Trophoblast cell (in vitro differentiated cells and primary cell): Measurements from ENCODE around the gene DIAPH2.

Experiments used
- DNase-seq, 2 donors: peaks; one replicate each; pipeline ENCODE4 v3.0.0-alpha.2; 2016
- H2AFZ ChIP-seq: 2 replicates; pipeline ENCODE4 v1.6.1; 2013; ENCODE audit warnings: low read length, moderate library complexity, mild to moderate bottlenecking; ENCODE audit not compliant: insufficient read depth, poor library complexity
- H2AK5ac ChIP-seq: 2 replicates; pipeline ENCODE4 v1.6.1; 2013; ENCODE audit warnings: mild to moderate bottlenecking, low read length
- H2BK120ac ChIP-seq: 2 replicates; pipeline ENCODE4 v1.6.1; 2013; ENCODE audit warnings: low read length, mild to moderate bottlenecking, moderate library complexity; ENCODE audit not compliant: insufficient read depth, poor library complexity
- H2BK12ac ChIP-seq: 2 replicates; pipeline ENCODE4 v1.6.1; 2013; ENCODE audit warnings: mild to moderate bottlenecking, low read length, moderate library complexity
- H2BK5ac ChIP-seq: 2 replicates; pipeline ENCODE4 v1.6.1; 2013; ENCODE audit warnings: low read length, low read depth, moderate library complexity, mild to moderate bottlenecking; ENCODE audit not compliant: poor library complexity
- H3K14ac ChIP-seq: 2 replicates; pipeline ENCODE4 v1.6.1; 2013; ENCODE audit warnings: mild to moderate bottlenecking, low read length
- H3K18ac ChIP-seq: 2 replicates; pipeline ENCODE4 v1.6.1; 2013; ENCODE audit warnings: mild to moderate bottlenecking, low read length
- H3K23ac ChIP-seq: 2 replicates; pipeline ENCODE4 v1.6.1; 2013; ENCODE audit warnings: low read length
- H3K27ac ChIP-seq: 2 replicates; pipeline ENCODE4 v1.5.1; 2013; ENCODE audit warnings: low read depth, mild to moderate bottlenecking, inconsistent platforms, low read length, moderate library complexity
- H3K27me3 ChIP-seq: 2 replicates; pipeline ENCODE4 v1.6.1; 2013; ENCODE audit warnings: inconsistent platforms, mild to moderate bottlenecking, low read length, moderate library complexity; ENCODE audit not compliant: insufficient read depth
- H3K36me3 ChIP-seq, 2 experiments: 1 replicate in 1 of 2; 2 replicates in 1 of 2; pipeline ENCODE4 v1.6.1; 2013; ENCODE audit warnings: low read length in 2 of 2, mild to moderate bottlenecking in 2 of 2, moderate library complexity in 1 of 2; ENCODE audit not compliant: insufficient read depth in 2 of 2, control insufficient read depth in 1 of 2
- H3K4ac ChIP-seq: 2 replicates; pipeline ENCODE4 v1.6.1; 2013; ENCODE audit warnings: low read depth, mild to moderate bottlenecking, low read length, moderate library complexity
- H3K4me1 ChIP-seq, 2 experiments: 1 replicate in 1 of 2; 2 replicates in 1 of 2; pipeline ENCODE4 v1.6.1; 2013; ENCODE audit warnings: low read length in 2 of 2, mild to moderate bottlenecking in 2 of 2, moderate library complexity in 1 of 2; ENCODE audit not compliant: insufficient read depth in 2 of 2, control insufficient read depth in 1 of 2
- H3K4me2 ChIP-seq: 2 replicates; pipeline ENCODE4 v1.6.1; 2013; ENCODE audit warnings: inconsistent platforms, mild to moderate bottlenecking, low read length, moderate library complexity
- H3K4me3 ChIP-seq: 2 replicates; pipeline ENCODE4 v1.5.1; 2013; ENCODE audit warnings: mild to moderate bottlenecking, low read depth, low read length, inconsistent platforms
- H3K79me1 ChIP-seq: one replicate; pipeline ENCODE4 v1.6.1; 2013; ENCODE audit warnings: low read length
- H3K79me2 ChIP-seq: 2 replicates; pipeline ENCODE4 v1.6.1; 2013; ENCODE audit warnings: low read length, mild to moderate bottlenecking; ENCODE audit not compliant: control insufficient read depth, insufficient read depth, poor library complexity
- H3K9ac ChIP-seq: 2 replicates; pipeline ENCODE4 v1.6.1; 2013; ENCODE audit warnings: mild to moderate bottlenecking, low read length
- H3K9me3 ChIP-seq: 2 replicates; pipeline ENCODE4 v1.6.1; 2013; ENCODE audit warnings: low read depth, mild to moderate bottlenecking, control low read depth, inconsistent platforms, low read length; ENCODE audit not compliant: insufficient read depth
- H4K12ac ChIP-seq: 2 replicates; pipeline ENCODE4 v1.6.1; 2013; ENCODE audit warnings: low read depth, mild to moderate bottlenecking, low read length, moderate library complexity
- H4K8ac ChIP-seq: 2 replicates; pipeline ENCODE4 v1.6.1; 2013; ENCODE audit warnings: low read depth, mild to moderate bottlenecking, low read length, moderate library complexity
- H4K91ac ChIP-seq: one replicate; pipeline ENCODE4 v1.6.1; 2013; ENCODE audit warnings: low read depth, mild to moderate bottlenecking, low read length, moderate library complexity
- WGBS: extraction: QIAGEN DNeasy Blood & Tissue Kit; methylation state at CpG from one replicate; pipeline ENCODE4 v1.1.7; 2013; ENCODE audit warnings: missing lambda C conversion rate; ENCODE audit not compliant: insufficient read length, insufficient coverage; ENCODE audit errors: extremely low coverage; 5-methylcytosine and 5-hydroxymethylcytosine counted together

DIAPH2 gene

DNA sequence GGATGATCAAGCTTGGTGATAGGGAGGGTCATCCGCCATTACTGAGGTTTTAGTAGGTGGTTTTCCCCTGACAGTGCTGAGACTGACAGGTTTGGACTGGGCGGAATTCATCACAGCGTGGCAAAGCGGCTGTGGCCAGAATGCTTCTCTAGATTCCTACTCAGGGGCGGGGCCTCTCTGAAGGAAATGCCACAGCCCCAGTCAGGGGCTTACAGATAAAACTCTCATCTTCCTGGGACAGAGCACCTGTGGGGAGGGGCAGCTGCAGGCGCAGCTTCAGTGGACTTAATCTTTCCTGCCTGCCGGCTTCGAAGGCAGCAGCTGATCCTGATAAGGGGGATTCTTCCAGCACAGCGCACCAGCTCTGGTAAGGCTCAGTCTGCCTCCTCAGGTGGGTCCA is 515.8 kb downstream of the DIAPH2 start:
- Histone ChIP-seq H2BK12ac (no peak overlapping the region), H2BK120ac (no peak overlapping the region), H4K91ac (no peak overlapping the region), H4K8ac (no peak overlapping the region), H3K23ac (no peak overlapping the region), H3K14ac (no peak overlapping the region), H3K4me1 (no peaks in the 10 kb centered on the region), H3K79me2 (no peaks in the 10 kb centered on the region), H3K27ac (no peak overlapping the region), H3K79me1 (no peaks in the 10 kb centered on the region), H3K36me3 (no peaks in the 10 kb centered on the region), H2AK5ac (no peak overlapping the region), H3K18ac (no peak overlapping the region), H2AFZ (no peak overlapping the region), H4K12ac (no peak overlapping the region), H3K9ac (no peak overlapping the region), H3K4me3 (no peak overlapping the region), H3K27me3 (no peaks in the 10 kb centered on the region), H3K4ac (no peak overlapping the region), H3K9me3 (no peaks in the 10 kb centered on the region), H3K4me2 (no peak overlapping the region), H2BK5ac (no peak overlapping the region)
- no CpG with 5 or more reads among the region's 9 CpGs for WGBS
- DNase-seq, result no peak

DNA sequence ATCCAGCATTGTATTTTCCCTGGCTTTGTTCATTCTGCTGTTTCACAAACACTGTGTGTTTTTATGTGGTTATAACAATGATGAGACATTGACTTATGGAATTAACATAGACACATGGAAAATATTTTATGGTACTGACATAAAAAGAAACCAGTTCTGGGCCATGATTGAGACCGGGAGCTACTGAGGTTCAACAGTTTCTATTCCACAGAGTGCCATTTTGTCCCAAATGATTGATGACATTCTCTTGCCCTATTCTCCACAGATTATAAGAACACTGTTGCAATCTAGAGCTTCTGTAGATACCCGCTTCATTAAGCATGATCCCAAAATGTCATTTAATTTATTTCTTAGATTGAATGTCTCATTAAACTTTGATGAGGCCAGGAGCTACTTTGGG is 525.9 kb downstream of the DIAPH2 start:
- no CpG with 5 or more reads among the region's 2 CpGs for WGBS

DNA sequence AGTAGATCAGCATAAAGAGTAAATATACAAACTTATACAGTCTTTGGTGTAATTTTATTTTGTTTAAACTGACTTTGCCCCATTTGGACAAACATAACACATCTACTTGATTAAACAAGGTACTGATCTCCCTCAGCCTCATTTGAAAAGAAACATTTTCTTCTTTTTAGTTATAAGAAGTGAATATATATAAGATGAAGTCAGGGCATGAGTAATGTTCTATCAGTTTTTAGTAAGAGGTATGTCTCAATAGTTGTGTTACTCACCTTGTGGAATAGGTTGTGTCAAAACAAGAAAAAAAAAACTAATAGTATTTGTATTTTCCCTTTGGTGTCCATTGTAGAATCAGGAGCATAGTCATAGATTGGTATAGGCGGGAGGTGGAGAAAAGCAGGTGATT is 526.4 kb downstream of the DIAPH2 start:
- H4K8ac ChIP-seq, result no peak overlapping the region
- no peaks in the 10 kb centered on the region for H3K79me2 ChIP-seq
- H4K91ac ChIP-seq, result no peak overlapping the region
- no peak for DNase-seq
- H3K36me3 ChIP-seq, result no peaks in the 10 kb centered on the region
- no peak overlapping the region for H2BK5ac ChIP-seq
- no peaks in the 10 kb centered on the region for H3K79me1 ChIP-seq
- H3K14ac ChIP-seq, result no peak overlapping the region
- no peaks in the 10 kb centered on the region for H3K27me3 ChIP-seq
- no peaks in the 10 kb centered on the region for H3K4me1 ChIP-seq
- no peak overlapping the region for H2AK5ac ChIP-seq
- H2BK120ac ChIP-seq, result no peak overlapping the region
- no CpG with 5 or more reads among the region's 1 CpG for WGBS
- no peak overlapping the region for H3K4me2 ChIP-seq
- no peak overlapping the region for H3K18ac ChIP-seq
- H3K27ac ChIP-seq, result no peak overlapping the region
- H4K12ac ChIP-seq, result no peak overlapping the region
- H3K9me3 ChIP-seq, result no peaks in the 10 kb centered on the region
- no peak overlapping the region for H3K9ac ChIP-seq
- no peak overlapping the region for H2BK12ac ChIP-seq
- H3K4me3 ChIP-seq, result no peak overlapping the region
- H2AFZ ChIP-seq, result no peak overlapping the region
- H3K4ac ChIP-seq, result no peak overlapping the region
- H3K23ac ChIP-seq, result no peak overlapping the region

More for the DNA sequence above, 525.9 kb downstream of the DIAPH2 start:
- Histone ChIP-seq H4K8ac (no peak overlapping the region), H2BK5ac (no peak overlapping the region), H3K4me3 (no peak overlapping the region), H2BK120ac (no peak overlapping the region), H3K4me1 (no peaks in the 10 kb centered on the region), H2AK5ac (no peak overlapping the region), H3K14ac (no peak overlapping the region), H3K23ac (no peak overlapping the region), H3K9me3 (no peaks in the 10 kb centered on the region), H4K91ac (no peak overlapping the region), H3K79me1 (no peaks in the 10 kb centered on the region), H2BK12ac (no peak overlapping the region), H4K12ac (no peak overlapping the region), H3K79me2 (no peaks in the 10 kb centered on the region), H3K27me3 (no peaks in the 10 kb centered on the region), H3K27ac (no peak overlapping the region), H2AFZ (no peak overlapping the region), H3K4ac (no peak overlapping the region), H3K4me2 (no peak overlapping the region), H3K9ac (no peak overlapping the region), H3K36me3 (no peaks in the 10 kb centered on the region), H3K18ac (no peak overlapping the region)
- DNase-seq, result no peak

DNA sequence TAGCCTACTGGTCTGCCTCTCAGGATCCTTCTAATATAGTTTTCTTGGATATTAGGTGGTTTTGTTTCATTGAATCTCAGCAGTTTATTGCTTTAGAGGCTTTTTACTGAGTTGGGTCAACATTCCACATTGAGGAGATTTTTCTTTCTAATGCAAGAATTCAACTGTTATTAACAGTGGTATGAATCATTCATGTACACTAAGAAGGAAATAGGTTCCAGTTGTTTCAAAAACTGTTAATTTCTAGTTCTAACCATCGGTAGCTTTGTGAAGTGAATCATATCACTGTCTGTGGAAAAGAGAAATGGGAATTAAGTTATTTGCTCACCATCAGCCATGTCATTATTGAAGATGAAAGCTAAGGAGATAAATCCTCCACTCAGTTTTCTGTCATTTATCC is 530.5 kb downstream of the DIAPH2 start:
- Histone ChIP-seq H3K27me3 (no peaks in the 10 kb centered on the region), H3K4me3 (no peak overlapping the region), H2AK5ac (no peak overlapping the region), H4K91ac (no peak overlapping the region), H3K79me1 (no peaks in the 10 kb centered on the region), H3K23ac (no peak overlapping the region), H2BK12ac (no peak overlapping the region), H4K8ac (no peak overlapping the region), H2BK5ac (no peak overlapping the region), H4K12ac (no peak overlapping the region), H3K18ac (no peak overlapping the region), H3K79me2 (no peaks in the 10 kb centered on the region), H3K4me2 (no peak overlapping the region), H3K4ac (no peak overlapping the region), H3K4me1 (no peaks in the 10 kb centered on the region), H3K36me3 (no peaks in the 10 kb centered on the region), H2AFZ (no peak overlapping the region), H3K14ac (no peak overlapping the region), H3K27ac (no peak overlapping the region), H2BK120ac (no peak overlapping the region), H3K9ac (no peak overlapping the region), H3K9me3 (no peaks in the 10 kb centered on the region)
- DNase-seq, result no peak
- WGBS, result no CpG with 5 or more reads among the region's 1 CpG
